Brain microvascular endothelial cell (primary cell): Measurements from ENCODE around the gene RRP1.

Source experiments
- DNase-seq: peaks from one replicate; pipeline ENCODE4 v3.0.0-alpha.2; 2020
- H3K27ac ChIP-seq: fragments of 250-450 bp; sonication (Bioruptor Pico); 2 replicates; pipeline ENCODE4 v1.5.1; 2020; ENCODE audit warnings: mild to moderate bottlenecking, moderate library complexity
- H3K27me3 ChIP-seq: fragments of 250-450 bp; sonication (Bioruptor Pico); replicated peaks from 2 replicates; pipeline ENCODE4 v1.5.1; 2020; ENCODE audit warnings: mild to moderate bottlenecking
- H3K36me3 ChIP-seq: fragments of 250-450 bp; sonication (Bioruptor Pico); replicated peaks from 2 replicates; pipeline ENCODE4 v1.5.1; 2020; ENCODE audit warnings: mild to moderate bottlenecking
- H3K4me3 ChIP-seq: 2 replicates; pipeline ENCODE4 v1.5.1; 2011; ENCODE audit warnings: low read depth, mild to moderate bottlenecking, control low read depth, low read length, moderate library complexity
- CTCF ChIP-seq: IDR thresholded peaks from 2 replicates; pipeline ENCODE4 v1.5.1; 2011; ENCODE audit warnings: low read depth, mild to moderate bottlenecking, moderate library complexity, low read length, control low read depth, inconsistent platforms; ENCODE audit errors: missing control alignments
- in situ Hi-C: cut with HindIII; loops from 2 replicates; pipeline ENCODE4 v1.10.0; 2017; ENCODE audit warnings: low sequenced_read_pairs, low pct_ligation_motif_present

RRP1 gene

DNA sequence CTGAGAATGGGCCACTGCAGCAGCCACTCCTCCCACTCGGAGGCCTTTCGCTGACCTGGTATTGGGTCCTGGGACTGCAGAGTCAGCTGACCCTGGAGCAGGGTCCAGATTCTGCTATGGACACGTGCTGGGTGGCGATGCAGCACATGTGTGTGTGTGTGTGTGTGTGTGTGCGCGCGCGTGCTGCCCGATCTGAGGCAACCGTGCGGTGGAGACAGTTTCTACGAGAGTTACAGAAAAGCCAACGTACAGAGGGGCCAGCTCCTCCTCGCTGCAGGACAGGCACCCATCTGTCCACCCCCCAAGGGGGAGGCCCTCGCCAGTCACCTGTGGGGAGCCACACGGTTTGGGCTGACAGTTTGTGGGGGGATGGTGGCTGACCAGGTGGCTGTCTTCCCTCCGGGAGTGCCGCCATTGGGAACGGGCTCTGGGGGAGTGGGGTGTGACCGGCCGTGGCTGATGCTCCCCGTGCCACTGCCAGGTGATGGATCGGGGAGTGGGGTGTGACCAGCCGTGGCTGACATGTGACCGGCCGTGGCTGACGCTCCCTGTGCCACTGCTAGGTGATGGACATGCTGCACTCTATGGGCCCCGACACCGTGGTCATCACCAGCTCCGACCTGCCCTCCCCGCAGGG is 37.3 kb upstream of the RRP1 start:
- in situ Hi-C loops, result no loop called here
- TF ChIP-seq CTCF, result no peak
- Histone ChIP-seq H3K27me3 (no peaks in the 10 kb centered on the region), H3K27ac (no peak overlapping the region), H3K36me3 (peaks cover 88% of the 10 kb centered on the region), H3K4me3 (no peak overlapping the region)
- no peak for DNase-seq

DNA sequence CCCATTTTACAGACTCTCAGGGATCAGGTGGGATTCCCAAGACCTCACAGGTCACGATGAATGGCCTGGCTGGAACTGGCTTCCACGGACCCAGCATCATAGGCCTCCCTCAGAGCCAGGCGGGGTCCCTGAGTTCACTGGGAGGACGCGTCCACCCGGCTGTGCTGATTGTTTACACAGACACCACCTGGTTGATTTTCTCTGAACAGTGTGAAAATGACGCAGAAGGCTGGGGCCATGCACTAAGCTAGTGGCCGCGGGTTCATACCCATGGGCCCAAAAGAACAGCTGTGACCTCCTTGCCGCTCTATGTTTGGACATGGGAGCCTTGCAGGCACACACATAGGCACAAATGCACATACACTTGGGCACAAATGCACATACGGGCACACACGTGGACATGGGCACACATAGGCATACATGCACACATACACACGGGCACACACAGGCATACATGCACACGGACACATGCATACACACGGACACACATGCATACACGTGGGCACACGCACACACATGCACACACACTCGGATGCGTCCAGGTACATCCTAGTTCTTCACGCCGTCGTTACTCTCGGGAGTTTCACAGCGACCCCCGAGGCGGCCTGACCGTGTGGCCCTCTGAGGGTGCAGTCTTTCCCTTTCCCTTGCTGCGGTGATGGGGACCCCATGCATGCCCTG is 36.5 kb upstream of the RRP1 start:
- in situ Hi-C loops, result no loop called here
- DNase-seq, result no peak
- no peak for TF ChIP-seq CTCF
- no peak overlapping the region for H3K4me3 ChIP-seq
- no peaks in the 10 kb centered on the region for H3K27me3 ChIP-seq
- peaks cover 89% of the 10 kb centered on the region for H3K36me3 ChIP-seq
- H3K27ac ChIP-seq, result no peak overlapping the region

DNA sequence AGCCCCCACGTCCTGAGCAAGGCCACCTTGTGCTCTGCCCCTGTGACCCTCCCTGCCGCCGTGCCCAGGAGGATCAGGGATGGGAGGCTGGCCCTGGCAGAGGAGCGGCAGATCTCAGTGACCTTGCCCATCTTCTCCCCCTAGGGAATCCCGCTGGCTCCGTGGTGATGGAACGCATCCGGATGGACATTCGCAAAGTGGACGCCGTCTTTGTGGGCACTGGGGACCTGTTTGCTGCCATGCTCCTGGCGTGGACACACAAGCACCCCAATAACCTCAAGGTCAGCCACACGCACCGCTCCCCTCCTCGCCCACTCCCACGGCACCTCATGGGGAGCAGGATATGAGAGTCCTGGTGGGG is 36.0 kb upstream of the RRP1 start:
- Histone ChIP-seq H3K27ac (no peak overlapping the region), H3K4me3 (no peak overlapping the region), H3K27me3 (no peaks in the 10 kb centered on the region), H3K36me3 (peaks cover 88% of the 10 kb centered on the region)
- in situ Hi-C loops, result no loop called here
- TF ChIP-seq CTCF, result no peak
- DNase-seq, result no peak

DNA sequence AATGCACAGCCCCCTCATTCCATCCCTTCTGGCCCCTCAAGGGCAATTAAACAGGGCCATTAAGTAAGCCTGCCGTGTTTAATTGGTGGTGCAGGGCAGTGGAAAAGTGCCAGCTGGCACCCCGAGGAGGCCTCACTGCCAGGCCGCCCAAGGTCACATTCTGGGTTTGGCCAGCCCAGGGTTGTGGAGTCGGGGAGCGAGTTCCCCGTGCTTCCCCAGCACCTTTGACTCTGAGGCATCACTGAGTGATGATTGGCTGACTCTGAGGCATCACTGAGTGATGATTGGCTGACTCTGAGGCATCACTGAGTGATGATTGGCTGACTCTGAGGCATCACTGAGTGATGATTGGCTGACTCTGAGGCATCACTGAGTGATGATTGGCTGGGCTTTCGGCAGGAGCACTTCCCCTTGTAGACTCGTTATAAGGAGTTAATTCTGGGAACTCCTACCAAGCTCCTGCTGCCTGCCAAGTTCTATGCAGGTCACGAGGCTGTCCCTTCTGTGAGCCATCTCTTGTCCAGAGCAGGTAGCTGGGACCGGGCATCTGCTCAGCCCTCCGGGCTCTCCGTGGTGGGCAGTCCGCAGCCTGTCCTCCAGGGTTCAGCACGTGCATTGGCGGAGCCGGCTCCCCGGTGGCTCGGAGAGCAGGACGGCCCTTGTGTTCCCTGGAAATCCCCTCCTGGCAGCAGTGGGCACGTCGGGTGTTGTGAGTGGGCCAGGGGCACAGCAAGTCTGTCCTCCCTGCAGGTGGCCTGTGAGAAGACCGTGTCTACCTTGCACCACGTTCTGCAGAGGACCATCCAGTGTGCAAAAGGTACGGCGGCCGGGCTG is 34.2 kb upstream of the RRP1 start:
- in situ Hi-C loops, result no loop called here
- Histone ChIP-seq H3K27ac (no peak overlapping the region), H3K4me3 (no peak overlapping the region), H3K27me3 (no peaks in the 10 kb centered on the region), H3K36me3 (peaks cover 85% of the 10 kb centered on the region)
- TF ChIP-seq CTCF, result no peak
- no peak for DNase-seq

DNA sequence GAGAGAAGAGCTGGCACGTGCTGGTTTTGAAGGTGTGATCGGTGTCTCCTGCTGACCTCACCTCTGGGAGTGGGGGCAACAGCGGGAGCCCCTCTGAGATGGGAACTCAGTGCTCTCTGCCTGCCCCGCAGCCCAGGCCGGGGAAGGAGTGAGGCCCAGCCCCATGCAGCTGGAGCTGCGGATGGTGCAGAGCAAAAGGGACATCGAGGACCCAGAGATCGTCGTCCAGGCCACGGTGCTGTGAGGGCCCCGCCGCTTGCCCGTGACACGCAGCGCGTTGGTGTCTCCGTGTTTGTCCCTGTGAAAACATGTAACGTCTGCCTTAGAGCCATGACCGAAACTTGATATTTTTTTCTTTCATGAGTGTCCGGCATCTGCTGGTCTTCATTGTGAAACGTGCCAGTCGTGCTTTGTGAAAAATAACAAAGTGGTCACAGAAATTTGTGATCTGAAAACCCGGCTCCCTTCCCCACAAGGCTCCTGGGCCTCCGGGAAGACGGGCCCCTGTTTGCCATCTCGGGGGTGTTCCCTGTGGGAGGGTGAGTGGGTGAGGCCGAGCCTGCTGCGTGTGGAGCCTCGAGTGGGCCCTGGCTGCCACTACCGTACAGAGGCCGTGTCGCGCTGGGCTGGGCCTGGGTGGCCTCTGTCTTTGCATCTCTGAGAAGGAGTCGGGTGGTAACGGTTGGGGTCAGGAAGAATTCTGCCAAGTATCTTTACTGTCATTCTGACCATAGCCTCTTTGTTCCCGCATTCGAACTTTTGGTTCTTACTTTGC is 33.4 kb upstream of the RRP1 start:
- no peak for DNase-seq
- H3K36me3 ChIP-seq, result peaks cover 83% of the 10 kb centered on the region

More for the DNA sequence above, 33.4 kb upstream of the RRP1 start:
- no peak overlapping the region for H3K4me3 ChIP-seq
- H3K27me3 ChIP-seq, result no peaks in the 10 kb centered on the region
- in situ Hi-C loops, result no loop called here
- no peak overlapping the region for H3K27ac ChIP-seq
- TF ChIP-seq CTCF, result no peak
